ENCODE results near the gene ATXN7L1. TPM values are rescaled to one million over a fixed set of nuclear protein-coding genes. Genes with fewer than 3 reads are reported as not detected.

Gene ATXN7L1
- total and polyA plus RNA-seq, 2 of the 8 experiments (the other 6 are each of a cell fraction or from before 2014, with no cell fraction given) = 14.3 to 34.0 TPM

- TF ChIP-seq YY1 (IDR thresholded peaks at IDR 0.05; ENCODE audit: low read depth, low read length) (peak; percentile 91; the same call in 1 of the 2 replicates), NANOG (IDR thresholded peaks at IDR 0.05; ENCODE audit: insufficient read depth, low read depth, low read length, poor library complexity, severe bottlenecking) (no peak), RBBP5 (IDR thresholded peaks at IDR 0.05; ENCODE audit: borderline replicate concordance, low read depth, low read length) (peak; percentile 48; the same call in 1 of the 2 replicates), POLR2A (IDR thresholded peaks at IDR 0.05; ENCODE audit: control extremely low read depth in 1 of 2, low read depth in 2 of 2, low read length in 2 of 2) (peak; percentile 79 to 89), CREB1 (IDR thresholded peaks at IDR 0.05) (peak; percentile 83), RAD21 (IDR thresholded peaks at IDR 0.05 in 1 of 2, conservative IDR thresholded peaks at IDR 0.05 in 1 of 2; ENCODE audit: low read depth in 2 of 2, low read length in 2 of 2) (peak; percentile 1 to 46; a peak in 2 of 4 replicates), TAF7 (optimal IDR thresholded peaks at IDR 0.05; ENCODE audit: borderline replicate concordance, low read depth, low read length) (peak; percentile 35), PHF8 (conservative IDR thresholded peaks at IDR 0.05; ENCODE audit: low read depth, low read length) (peak; percentile 68), TAF1 (IDR thresholded peaks at IDR 0.05; ENCODE audit: low read depth, low read length) (peak; percentile 88), SP4 (IDR thresholded peaks at IDR 0.05; ENCODE audit: low read length) (peak; percentile 46; the same call in 1 of the 2 replicates), KDM4A (IDR thresholded peaks at IDR 0.05; ENCODE audit: low read depth, low read length, severe bottlenecking) (peak; percentile 89), MAX (IDR thresholded peaks at IDR 0.05) (peak; percentile 77), KDM1A (IDR thresholded peaks at IDR 0.05; ENCODE audit: borderline replicate concordance, low read length) (no peak), NRF1 (IDR thresholded peaks at IDR 0.05; ENCODE audit: low read depth, low read length) (no peak), KDM5A (IDR thresholded peaks at IDR 0.05; ENCODE audit: low read length) (peak; percentile 79), SIX5 (IDR thresholded peaks at IDR 0.05; ENCODE audit: low read depth, low read length) (no peak), SAP30 (IDR thresholded peaks at IDR 0.05; ENCODE audit: insufficient read depth, insufficient replicate concordance, low read length) (no peak)
These were observed at the start of gene ATXN7L1 (continued) for GRCh38 chr7:105876091-105876963.

Measured in H1 (cell line).